ENCODE data around the gene EXOC2. TPM values are rescaled to one million over a fixed set of nuclear protein-coding genes. Genes with fewer than 3 reads are reported as not detected.

Gene EXOC2
- total RNA-seq, 1 donor from 2014 or later: 22.6 TPM

DNA sequence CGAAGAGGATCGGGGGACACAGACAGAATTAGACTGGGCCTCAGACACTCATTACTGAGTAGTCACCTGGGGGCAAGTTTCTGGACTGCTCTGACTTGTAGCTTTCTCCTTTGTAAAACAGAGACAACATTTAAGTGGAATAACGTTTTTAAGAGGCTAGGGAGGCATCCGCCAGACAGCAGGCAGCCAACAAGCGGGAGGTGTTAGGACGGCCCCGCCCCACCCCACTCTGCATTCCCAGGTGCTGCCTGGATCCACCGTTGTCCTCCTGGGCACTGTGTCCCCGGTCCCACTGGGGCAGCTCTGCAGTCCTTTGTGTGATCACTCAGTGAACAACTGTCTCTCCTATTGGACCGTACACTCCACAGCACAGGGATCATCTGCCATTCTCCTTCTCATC lies 187.6 kb downstream of the EXOC2 start:
- Mint-ChIP-seq H3K27ac (ENCODE audit: unreplicated experiment) (no peak overlapping the region), H3K36me3 (ENCODE audit: low read depth) (peaks cover 3% of the 10 kb centered on the region), H3K9me3 (no peaks in the 10 kb centered on the region), H3K4me1 (no peaks in the 10 kb centered on the region), H3K4me3 (no peak overlapping the region), H3K27me3 (ENCODE audit: low read depth) (no peaks in the 10 kb centered on the region)
- no peak for DNase-seq (ENCODE audit: low read depth, low spot score)
- TF ChIP-seq, protein P1, sequence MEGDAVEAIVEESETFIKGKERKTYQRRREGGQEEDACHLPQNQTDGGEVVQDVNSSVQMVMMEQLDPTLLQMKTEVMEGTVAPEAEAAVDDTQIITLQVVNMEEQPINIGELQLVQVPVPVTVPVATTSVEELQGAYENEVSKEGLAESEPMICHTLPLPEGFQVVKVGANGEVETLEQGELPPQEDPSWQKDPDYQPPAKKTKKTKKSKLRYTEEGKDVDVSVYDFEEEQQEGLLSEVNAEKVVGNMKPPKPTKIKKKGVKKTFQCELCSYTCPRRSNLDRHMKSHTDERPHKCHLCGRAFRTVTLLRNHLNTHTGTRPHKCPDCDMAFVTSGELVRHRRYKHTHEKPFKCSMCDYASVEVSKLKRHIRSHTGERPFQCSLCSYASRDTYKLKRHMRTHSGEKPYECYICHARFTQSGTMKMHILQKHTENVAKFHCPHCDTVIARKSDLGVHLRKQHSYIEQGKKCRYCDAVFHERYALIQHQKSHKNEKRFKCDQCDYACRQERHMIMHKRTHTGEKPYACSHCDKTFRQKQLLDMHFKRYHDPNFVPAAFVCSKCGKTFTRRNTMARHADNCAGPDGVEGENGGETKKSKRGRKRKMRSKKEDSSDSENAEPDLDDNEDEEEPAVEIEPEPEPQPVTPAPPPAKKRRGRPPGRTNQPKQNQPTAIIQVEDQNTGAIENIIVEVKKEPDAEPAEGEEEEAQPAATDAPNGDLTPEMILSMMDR (conservative IDR thresholded peaks at IDR 0.05): no peak

DNA sequence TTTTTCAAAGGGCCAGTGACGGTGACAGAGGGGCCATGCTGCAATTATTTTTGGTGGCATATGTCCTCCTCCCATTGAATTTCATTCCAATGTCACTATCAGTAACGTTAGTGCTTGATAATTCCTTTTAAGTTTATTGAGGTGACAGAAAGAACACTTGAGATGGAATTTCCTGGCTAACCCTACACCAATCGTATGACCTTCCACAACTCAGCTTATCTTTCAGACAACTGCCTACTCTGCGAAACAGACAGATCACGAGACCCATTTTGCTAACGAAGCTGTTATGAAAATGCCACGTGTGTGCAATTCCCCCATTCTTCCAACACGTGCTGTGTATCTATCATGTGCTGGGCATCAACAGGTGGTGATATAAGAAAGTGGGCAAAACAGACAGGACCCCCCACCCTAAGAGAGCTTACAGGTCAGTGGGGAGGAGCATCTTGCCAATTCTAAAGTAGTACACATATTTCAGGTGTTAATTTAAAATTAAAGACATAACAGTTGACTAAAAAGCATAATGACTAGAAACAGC lies 188.4 kb downstream of the EXOC2 start:
- no peak for DNase-seq (ENCODE audit: low read depth, low spot score)
- peaks cover 3% of the 10 kb centered on the region for H3K36me3 Mint-ChIP-seq (ENCODE audit: low read depth)
- no peak overlapping the region for H3K4me3 Mint-ChIP-seq
- H3K27me3 Mint-ChIP-seq (ENCODE audit: low read depth): no peaks in the 10 kb centered on the region
- TF ChIP-seq, protein P1 (conservative IDR thresholded peaks at IDR 0.05): no peak
- no peak overlapping the region for H3K27ac Mint-ChIP-seq (ENCODE audit: unreplicated experiment)
- H3K4me1 Mint-ChIP-seq: no peaks in the 10 kb centered on the region
- no peaks in the 10 kb centered on the region for H3K9me3 Mint-ChIP-seq

DNA sequence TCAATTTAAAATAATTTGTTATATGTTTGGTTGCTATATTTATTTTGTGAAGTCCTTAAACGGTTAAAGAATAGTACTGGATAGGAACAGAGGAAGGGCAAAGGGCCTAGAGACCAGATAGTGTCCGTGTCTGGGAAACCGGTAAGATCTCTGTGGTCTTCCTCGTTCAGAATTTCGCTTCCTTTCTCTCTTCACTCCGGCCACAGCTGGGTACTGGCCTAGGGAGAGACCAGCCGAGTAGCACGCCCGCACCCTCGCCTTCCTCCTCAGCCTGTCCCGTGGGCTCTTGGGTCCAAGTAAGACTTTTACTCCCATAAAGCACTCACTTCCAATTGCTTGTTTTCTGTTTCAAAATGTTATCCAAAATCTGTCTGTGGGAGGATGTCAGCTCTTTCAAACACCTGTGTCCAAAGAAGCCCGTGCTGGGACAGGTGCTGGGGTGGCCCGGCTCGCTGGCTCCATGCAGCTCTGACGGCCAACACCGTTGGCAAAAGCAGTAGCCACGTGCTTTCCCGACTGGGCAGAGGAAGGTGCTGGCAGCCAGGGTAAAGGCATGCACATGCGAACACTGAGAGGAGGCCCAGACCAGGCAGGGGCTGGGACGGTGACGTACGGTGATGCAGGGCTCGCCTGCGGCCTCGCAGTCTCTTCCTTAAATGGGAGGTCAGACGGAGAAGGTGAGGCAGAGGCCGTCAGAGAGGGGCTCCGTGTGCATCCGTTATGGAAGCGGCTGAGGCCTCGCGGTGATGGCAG lies 189.2 kb downstream of the EXOC2 start:
- H3K36me3 Mint-ChIP-seq (ENCODE audit: low read depth): peaks cover 3% of the 10 kb centered on the region
- no peak overlapping the region for H3K27ac Mint-ChIP-seq (ENCODE audit: unreplicated experiment)
- H3K4me3 Mint-ChIP-seq: no peak overlapping the region
- TF ChIP-seq, protein P1 (conservative IDR thresholded peaks at IDR 0.05): no peak
- DNase-seq (ENCODE audit: low read depth, low spot score): no peak
- no peaks in the 10 kb centered on the region for H3K4me1 Mint-ChIP-seq
- H3K9me3 Mint-ChIP-seq: no peaks in the 10 kb centered on the region
- no peaks in the 10 kb centered on the region for H3K27me3 Mint-ChIP-seq (ENCODE audit: low read depth)

DNA sequence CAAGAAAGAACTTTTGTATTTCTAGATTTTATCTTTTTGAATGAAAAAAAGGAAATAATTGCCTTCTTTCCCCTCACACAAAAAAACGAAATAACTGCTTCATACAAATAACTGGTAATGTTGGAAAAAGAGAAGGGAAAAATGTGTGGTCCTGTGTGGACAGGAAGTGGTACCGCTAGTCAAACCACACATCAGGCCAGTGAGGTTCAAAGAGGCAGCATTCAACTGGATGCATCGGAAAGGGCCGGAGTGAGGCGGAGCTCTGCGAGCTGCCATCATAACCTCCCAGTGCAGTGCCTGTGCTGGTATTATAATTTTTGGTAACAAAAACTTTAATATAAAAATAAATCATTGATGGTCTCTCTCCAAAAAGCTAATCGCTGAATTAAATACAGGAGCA lies 190.2 kb downstream of the EXOC2 start:
- DNase-seq (ENCODE audit: low read depth, low spot score): no peak
- H3K9me3 Mint-ChIP-seq: no peaks in the 10 kb centered on the region
- peaks cover 3% of the 10 kb centered on the region for H3K36me3 Mint-ChIP-seq (ENCODE audit: low read depth)
- no peaks in the 10 kb centered on the region for H3K27me3 Mint-ChIP-seq (ENCODE audit: low read depth)
- TF ChIP-seq, protein P1 (conservative IDR thresholded peaks at IDR 0.05): no peak
- H3K4me1 Mint-ChIP-seq: no peaks in the 10 kb centered on the region
- H3K27ac Mint-ChIP-seq (ENCODE audit: unreplicated experiment): no peak overlapping the region
- no peak overlapping the region for H3K4me3 Mint-ChIP-seq

DNA sequence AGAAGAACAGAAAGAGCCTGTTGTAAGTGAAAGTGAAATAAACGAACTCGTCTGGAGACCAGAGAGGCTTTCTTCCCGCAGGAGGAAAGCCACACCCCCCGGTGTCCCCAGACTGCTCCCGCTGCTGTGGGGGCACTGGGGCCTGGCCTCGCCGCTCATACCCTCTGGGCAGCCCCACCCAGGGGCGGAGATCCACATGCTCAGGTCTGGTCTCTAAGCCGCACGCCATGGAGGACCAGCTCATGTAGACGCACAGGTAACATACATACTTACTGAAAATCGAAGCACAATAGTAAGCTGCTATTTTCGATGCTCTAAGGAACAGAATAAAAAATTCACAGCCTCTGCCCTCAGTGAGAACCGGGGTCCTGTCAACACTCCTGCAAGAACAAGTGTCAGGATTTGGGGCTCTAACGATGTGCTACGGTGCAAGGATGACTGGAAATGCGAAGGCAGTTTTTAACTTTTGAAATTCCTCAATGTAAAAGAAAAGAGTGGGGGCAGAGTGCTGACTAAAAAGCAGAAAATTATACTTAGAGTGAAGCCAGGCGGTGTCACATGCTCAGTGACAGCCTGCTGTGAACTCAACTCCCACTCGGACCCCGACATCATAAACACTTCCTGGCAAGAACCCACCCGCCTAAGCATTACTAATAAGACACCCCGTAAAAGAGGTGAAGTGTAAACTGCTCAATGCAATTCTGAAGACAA lies 190.9 kb downstream of the EXOC2 start:
- DNase-seq (ENCODE audit: low read depth, low spot score): no peak
- TF ChIP-seq, protein P1 (conservative IDR thresholded peaks at IDR 0.05): no peak
- Mint-ChIP-seq H3K27me3 (ENCODE audit: low read depth) (no peaks in the 10 kb centered on the region), H3K4me1 (no peaks in the 10 kb centered on the region), H3K27ac (ENCODE audit: unreplicated experiment) (no peak overlapping the region), H3K9me3 (no peaks in the 10 kb centered on the region), H3K36me3 (ENCODE audit: low read depth) (peaks cover 4% of the 10 kb centered on the region), H3K4me3 (no peak overlapping the region)

Measured in neural crest cell (in vitro differentiated cells).